NCI-H2029 (cell line): ENCODE results near the gene DVL1.

Experiments
- DNase-seq: peaks from one replicate; lab custom pipeline; 2025; lab: John Stamatoyannopoulos, UW

The DVL1 gene

GRCh38 chr1:1296070-1297061 is 52.9 kb downstream of the DVL1 start:
- no peak for DNase-seq

- DNase-seq: no peak
Measured at GRCh38 chr1:1295154-1295923, 53.9 kb downstream of the DVL1 start.

GRCh38 chr1:1294250-1294890 is 54.8 kb downstream of the DVL1 start:
- DNase-seq: no peak

GRCh38 chr1:1293263-1294249 is 55.7 kb downstream of the DVL1 start:
- no peak for DNase-seq

- DNase-seq: no peak
Measured at GRCh38 chr1:1292851-1293250, 56.4 kb downstream of the DVL1 start.

- DNase-seq: no peak
Measured at GRCh38 chr1:1292442-1292779, 56.8 kb downstream of the DVL1 start.

GRCh38 chr1:1291548-1292441 is 57.4 kb downstream of the DVL1 start:
- peak; percentile 42 for DNase-seq

- DNase-seq: no peak
Measured at GRCh38 chr1:1291023-1291528, 58.1 kb downstream of the DVL1 start.

GRCh38 chr1:1290238-1290731 is 58.9 kb downstream of the DVL1 start:
- no peak for DNase-seq

- no peak for DNase-seq
Measured at GRCh38 chr1:1287288-1288110, 61.7 kb downstream of the DVL1 start.

- DNase-seq: no peak
Measured at GRCh38 chr1:1286313-1287261, 62.6 kb downstream of the DVL1 start.

GRCh38 chr1:1285611-1286311 is 63.5 kb downstream of the DVL1 start:
- DNase-seq: no peak
